Measurements from ENCODE around the gene GPR183.

- TF ChIP-seq GATA2 (IDR thresholded peaks at IDR 0.05; ENCODE audit: low read depth, low read length), result no peak
- TF ChIP-seq GATA3 (IDR thresholded peaks at IDR 0.05; ENCODE audit: low read depth, low read length), result no peak
Observed at GRCh38 chr13:99254830-99255229, 52.4 kb downstream of the GPR183 start.
